Lower leg skin (tissue), 3 donors: ENCODE measurements around the gene RERE.

Experiments
- POLR2A ChIP-seq, 2 donors: fragments of 450-650 bp; IDR thresholded peaks; one replicate each; pipeline ENCODE4 v1.6.1; 2016 to 2017; ENCODE audit warnings: antibody characterized with exemption in 2 of 2, mild to moderate bottlenecking in 1 of 2, moderate library complexity in 1 of 2
- TF ChIP-seq, protein P1 (sequence below), 3 donors: fragments of 450-650 bp; IDR thresholded peaks; one replicate each; pipeline ENCODE4 v1.5.1; 2016; ENCODE audit warnings: antibody characterized with exemption in 3 of 3, mild to moderate bottlenecking in 3 of 3, moderate library complexity in 2 of 3

DNA sequence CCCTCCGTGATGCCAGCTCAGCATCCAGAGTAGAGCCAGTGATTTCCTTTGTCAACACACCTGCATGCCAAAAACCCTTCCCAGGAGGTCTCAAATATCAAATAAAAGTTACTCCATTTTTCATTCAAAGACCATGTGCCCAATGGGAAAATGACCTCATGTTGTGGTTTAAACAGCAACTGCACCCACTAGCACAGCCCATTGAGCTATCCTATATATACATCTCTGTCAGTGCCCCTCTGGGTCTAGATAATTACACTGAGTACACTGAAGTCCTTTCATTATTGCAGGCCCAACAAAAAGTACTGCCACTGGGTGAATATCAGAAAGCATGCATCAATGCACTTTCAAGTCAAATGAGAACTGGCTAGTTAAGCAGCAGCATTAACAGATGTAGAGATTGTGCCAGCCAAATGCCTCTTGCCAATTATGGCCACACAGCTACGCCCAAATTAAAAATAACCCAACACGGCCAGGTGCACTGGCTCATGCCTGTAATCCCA lies 381.8 kb downstream of the RERE start:
- TF ChIP-seq, protein P1, sequence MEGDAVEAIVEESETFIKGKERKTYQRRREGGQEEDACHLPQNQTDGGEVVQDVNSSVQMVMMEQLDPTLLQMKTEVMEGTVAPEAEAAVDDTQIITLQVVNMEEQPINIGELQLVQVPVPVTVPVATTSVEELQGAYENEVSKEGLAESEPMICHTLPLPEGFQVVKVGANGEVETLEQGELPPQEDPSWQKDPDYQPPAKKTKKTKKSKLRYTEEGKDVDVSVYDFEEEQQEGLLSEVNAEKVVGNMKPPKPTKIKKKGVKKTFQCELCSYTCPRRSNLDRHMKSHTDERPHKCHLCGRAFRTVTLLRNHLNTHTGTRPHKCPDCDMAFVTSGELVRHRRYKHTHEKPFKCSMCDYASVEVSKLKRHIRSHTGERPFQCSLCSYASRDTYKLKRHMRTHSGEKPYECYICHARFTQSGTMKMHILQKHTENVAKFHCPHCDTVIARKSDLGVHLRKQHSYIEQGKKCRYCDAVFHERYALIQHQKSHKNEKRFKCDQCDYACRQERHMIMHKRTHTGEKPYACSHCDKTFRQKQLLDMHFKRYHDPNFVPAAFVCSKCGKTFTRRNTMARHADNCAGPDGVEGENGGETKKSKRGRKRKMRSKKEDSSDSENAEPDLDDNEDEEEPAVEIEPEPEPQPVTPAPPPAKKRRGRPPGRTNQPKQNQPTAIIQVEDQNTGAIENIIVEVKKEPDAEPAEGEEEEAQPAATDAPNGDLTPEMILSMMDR (IDR thresholded peaks at IDR 0.05), result no peak
- TF ChIP-seq POLR2A (IDR thresholded peaks at IDR 0.05), result no peak
